GM12874 (cell line): Measurements from ENCODE around the gene PIBF1.

Experiments used
- TF ChIP-seq, protein P1 (sequence below): IDR thresholded peaks from 2 replicates; pipeline ENCODE4 v1.5.1; 2011; ENCODE audit warnings: low read depth, mild to moderate bottlenecking, control low read depth, low read length, moderate library complexity; ENCODE audit not compliant: insufficient read depth

The PIBF1 gene

DNA sequence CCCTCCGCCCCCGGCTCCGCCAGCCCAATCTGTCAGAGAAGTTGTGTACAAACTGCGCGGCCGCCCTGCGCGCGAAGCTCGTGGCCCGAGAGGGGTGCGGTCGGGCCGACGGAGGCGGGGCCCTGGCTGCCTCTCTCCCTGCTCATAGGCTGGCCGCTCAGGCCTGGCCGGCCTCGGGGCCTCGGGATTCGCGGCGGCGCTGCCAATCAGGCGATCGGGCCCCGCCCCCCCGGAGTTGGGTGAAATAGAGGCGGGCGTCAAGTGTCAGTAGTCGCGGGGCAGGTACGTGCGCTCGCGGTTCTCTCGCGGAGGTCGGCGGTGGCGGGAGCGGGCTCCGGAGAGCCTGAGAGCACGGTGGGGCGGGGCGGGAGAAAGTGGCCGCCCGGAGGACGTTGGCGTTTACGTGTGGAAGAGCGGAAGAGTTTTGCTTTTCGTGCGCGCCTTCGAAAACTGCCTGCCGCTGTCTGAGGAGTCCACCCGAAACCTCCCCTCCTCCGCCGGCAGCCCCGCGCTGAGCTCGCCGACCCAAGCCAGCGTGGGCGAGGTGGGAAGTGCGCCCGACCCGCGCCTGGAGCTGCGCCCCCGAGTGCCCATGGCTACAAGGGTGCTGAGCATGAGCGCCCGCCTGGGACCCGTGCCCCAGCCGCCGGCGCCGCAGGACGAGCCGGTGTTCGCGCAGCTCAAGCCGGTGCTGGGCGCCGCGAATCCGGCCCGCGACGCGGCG is 277.0 kb downstream of the PIBF1 start, which contains the start of gene KLF5:
Gene KLF5, plus strand, starts transcription at position 270 of the 724 bp plus-strand sequence. Its CDS starts 323 bp downstream, at position 593.
- TF ChIP-seq, protein P1, sequence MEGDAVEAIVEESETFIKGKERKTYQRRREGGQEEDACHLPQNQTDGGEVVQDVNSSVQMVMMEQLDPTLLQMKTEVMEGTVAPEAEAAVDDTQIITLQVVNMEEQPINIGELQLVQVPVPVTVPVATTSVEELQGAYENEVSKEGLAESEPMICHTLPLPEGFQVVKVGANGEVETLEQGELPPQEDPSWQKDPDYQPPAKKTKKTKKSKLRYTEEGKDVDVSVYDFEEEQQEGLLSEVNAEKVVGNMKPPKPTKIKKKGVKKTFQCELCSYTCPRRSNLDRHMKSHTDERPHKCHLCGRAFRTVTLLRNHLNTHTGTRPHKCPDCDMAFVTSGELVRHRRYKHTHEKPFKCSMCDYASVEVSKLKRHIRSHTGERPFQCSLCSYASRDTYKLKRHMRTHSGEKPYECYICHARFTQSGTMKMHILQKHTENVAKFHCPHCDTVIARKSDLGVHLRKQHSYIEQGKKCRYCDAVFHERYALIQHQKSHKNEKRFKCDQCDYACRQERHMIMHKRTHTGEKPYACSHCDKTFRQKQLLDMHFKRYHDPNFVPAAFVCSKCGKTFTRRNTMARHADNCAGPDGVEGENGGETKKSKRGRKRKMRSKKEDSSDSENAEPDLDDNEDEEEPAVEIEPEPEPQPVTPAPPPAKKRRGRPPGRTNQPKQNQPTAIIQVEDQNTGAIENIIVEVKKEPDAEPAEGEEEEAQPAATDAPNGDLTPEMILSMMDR: no peak

GRCh38 chr13:73059460-73060250 is 277.7 kb downstream of the PIBF1 start:
- TF ChIP-seq, protein P1: no peak

DNA sequence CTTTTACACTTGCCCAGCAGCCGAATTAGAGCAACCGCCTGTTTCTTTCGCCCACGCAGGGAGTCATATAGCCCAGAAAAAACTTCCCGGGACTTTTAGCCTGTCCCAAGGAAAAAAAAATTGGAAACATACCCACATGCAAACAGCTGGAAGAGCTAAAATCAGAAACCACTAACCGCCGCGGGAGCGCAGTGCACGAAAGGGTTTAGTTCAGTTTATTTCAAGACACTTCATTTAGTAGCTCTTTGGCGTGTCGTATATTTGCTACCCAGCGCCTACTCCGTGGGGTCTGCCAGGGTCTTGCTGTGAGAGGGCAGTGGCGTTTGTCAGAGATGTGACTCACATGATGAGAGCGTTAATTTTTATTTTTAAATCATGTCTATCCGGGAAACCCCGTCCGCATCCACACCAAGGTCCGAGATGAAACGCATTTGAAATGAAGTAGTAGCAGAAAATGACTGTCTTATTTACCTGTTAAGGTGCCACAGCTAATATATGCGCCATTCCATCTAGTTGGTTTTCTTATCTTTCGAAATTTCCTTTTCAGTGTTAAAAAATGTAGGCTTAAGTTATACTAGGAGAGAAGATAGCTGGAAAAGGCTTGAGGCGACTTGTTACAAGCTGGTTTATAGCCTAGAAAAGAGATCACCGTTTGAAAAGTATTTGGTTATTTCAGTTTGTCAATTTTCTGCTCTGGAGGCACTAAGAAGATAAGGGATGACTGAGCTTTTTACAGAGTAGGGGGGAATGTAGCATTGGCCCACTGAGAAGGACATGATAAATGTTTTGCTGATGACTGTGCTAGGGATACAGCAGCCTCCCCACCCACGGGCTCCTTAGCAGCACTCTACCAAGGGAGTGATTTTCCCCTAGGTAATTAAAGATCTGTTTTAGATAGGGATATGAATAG is 278.6 kb downstream of the PIBF1 start:
- TF ChIP-seq, protein P1: no peak

DNA sequence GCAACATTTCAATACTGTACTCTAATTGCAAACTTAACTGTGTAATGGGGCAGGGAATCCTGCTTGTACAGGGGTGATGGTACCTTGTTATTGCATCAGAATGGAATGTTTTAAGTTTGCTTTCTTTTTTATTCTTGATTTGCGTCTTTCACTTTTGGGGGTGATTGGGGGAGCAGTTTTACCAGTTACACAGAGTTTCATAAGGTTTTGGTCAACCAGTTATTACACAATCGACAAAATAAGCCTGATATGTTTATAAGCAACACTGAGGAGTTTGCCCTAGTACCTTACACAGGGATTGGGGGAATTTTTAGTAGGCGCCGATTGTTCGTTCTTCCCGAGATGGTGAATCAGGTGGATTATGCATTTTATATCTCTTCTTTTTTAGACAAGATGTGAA is 279.5 kb downstream of the PIBF1 start:
- TF ChIP-seq, protein P1: no peak

DNA sequence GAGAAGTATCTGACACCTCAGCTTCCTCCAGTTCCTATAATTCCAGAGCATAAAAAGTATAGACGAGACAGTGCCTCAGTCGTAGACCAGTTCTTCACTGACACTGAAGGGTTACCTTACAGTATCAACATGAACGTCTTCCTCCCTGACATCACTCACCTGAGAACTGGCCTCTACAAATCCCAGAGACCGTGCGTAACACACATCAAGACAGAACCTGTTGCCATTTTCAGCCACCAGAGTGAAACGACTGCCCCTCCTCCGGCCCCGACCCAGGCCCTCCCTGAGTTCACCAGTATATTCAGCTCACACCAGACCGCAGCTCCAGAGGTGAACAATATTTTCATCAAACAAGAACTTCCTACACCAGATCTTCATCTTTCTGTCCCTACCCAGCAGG is 279.9 kb downstream of the PIBF1 start:
- TF ChIP-seq, protein P1: no peak

DNA sequence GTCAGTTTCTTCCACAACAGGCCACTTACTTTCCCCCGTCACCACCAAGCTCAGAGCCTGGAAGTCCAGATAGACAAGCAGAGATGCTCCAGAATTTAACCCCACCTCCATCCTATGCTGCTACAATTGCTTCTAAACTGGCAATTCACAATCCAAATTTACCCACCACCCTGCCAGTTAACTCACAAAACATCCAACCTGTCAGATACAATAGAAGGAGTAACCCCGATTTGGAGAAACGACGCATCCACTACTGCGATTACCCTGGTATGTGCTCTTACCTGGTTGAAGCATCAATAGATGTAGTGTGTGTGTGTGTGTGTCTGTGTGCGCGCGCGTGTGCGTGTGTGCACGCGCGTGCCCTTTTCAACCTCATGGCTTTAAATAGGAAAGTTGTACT is 280.5 kb downstream of the PIBF1 start:
- TF ChIP-seq, protein P1: no peak

- TF ChIP-seq, protein P1: no peak
Measured at GRCh38 chr13:73063166-73063565, 281.2 kb downstream of the PIBF1 start.
